ENCODE measurements around the gene COX8C. TPM values are rescaled to one million over a fixed set of nuclear protein-coding genes. Genes with fewer than 3 reads are reported as not detected.

Gene COX8C
- total RNA-seq, 1 donor = not detected

DNA sequence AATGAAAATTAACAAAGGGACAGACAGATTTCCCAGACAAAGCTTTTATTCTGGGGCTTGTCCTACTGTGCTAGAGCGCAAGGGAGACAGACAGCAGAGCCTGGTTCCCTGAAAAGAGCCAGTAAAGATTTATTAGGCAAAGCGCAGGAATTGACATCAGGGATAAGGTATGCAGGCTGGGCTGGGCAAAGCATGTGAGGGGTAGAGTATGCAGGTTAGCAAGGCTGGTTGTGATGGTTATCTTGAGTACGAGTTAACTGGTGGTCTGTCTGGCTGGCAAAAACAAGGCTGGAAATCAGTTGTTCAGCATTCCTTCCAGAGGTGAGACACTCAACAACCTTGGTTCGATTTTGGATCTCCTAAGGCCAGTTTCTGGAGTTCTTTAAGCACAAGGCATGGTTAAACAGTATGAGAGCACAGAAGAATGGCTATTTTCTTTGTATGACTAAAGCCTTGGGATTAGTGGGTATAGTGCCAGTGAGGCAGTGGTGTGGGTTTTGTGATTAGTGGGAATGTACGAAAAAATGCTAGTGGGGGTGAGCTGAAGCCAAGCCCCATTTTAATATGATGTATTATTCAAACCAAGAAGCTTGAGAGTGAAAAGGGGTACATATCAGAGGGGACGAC, 45.0 kb upstream of the COX8C start:
- no peak for TF ChIP-seq CTCF (IDR thresholded peaks at IDR 0.05; ENCODE audit: extremely low read depth, low read depth, low read length)
- Histone ChIP-seq H3K36me3 (ENCODE audit: insufficient read depth, low read length) (no peaks in the 10 kb centered on the region), H3K4me2 (ENCODE audit: insufficient read depth, low read length) (peak overlapping the region; percentile 10), H3K27me3 (ENCODE audit: insufficient read depth, low read length) (no peaks in the 10 kb centered on the region), H3K9me3 (ENCODE audit: low read depth, low read length) (no peaks in the 10 kb centered on the region), H3K27ac (ENCODE audit: low read depth, low read length) (peak overlapping the region; percentile 55), H2AFZ (ENCODE audit: low read length) (no peak overlapping the region), H3K4me1 (ENCODE audit: insufficient read depth, low read length) (peaks cover 36% of the 10 kb centered on the region), H3K4me3 (ENCODE audit: insufficient read depth, low read length) (no peak overlapping the region), H3K79me2 (ENCODE audit: insufficient read depth, low read length) (peaks cover 84% of the 10 kb centered on the region), H4K20me1 (ENCODE audit: insufficient read depth, low read length) (peaks cover 8% of the 10 kb centered on the region)
- no peak for DNase-seq (ENCODE audit: insufficient read length, low spot score, missing footprints)

DNA sequence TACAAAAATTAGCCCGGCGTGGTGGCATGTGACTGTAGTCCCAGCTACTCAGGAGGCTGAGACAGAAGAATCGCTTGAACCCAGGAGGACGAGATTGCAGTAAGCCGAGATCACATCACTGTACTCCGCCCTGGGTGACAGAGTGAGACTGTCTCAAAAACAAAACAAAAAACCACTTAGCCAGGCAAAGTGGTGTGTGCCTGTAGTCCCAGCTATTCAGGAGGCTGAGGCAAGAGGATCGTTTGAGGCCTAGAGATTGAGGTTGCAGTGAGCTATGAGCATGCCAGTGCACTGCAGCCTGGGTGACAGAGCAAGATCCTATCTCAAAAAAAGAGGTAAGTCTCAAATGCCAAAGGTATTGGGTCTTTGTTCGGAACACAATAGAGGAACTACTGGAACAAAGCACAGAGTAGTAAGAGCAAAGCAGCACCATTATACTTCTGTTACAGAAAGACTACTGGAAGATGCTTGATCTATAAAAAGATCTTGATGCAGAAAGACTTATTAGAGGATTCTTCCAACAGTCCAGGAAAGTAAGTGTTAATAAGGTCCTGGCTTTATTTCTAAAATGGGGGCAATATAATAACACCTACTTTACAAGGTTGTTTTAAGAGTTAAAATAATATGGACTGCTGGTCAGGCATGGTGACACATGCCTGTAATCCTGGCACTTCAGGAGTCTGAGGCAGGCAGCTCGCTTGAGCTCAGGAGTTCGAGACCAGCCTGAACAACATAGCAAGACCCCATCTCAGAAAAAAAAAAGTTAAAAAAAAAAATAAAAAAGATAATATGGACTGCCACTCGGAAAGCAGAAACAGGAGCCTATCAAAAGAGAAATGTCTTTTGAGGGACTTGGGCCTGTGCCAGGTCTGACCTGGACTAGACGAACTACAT, 44.0 kb upstream of the COX8C start:
- no peak for TF ChIP-seq CTCF (IDR thresholded peaks at IDR 0.05; ENCODE audit: extremely low read depth, low read depth, low read length)
- DNase-seq (ENCODE audit: insufficient read length, low spot score, missing footprints) = no peak
- H3K36me3 ChIP-seq (ENCODE audit: insufficient read depth, low read length) = no peaks in the 10 kb centered on the region
- peak overlapping the region; percentile 55 for H3K27ac ChIP-seq (ENCODE audit: low read depth, low read length)
- H4K20me1 ChIP-seq (ENCODE audit: insufficient read depth, low read length) = peaks cover 13% of the 10 kb centered on the region
- no peak overlapping the region for H3K4me3 ChIP-seq (ENCODE audit: insufficient read depth, low read length)
- H3K79me2 ChIP-seq (ENCODE audit: insufficient read depth, low read length) = peaks cover 85% of the 10 kb centered on the region
- no peak overlapping the region for H3K4me2 ChIP-seq (ENCODE audit: insufficient read depth, low read length)
- no peaks in the 10 kb centered on the region for H3K9me3 ChIP-seq (ENCODE audit: low read depth, low read length)
- no peaks in the 10 kb centered on the region for H3K27me3 ChIP-seq (ENCODE audit: insufficient read depth, low read length)
- H3K4me1 ChIP-seq (ENCODE audit: insufficient read depth, low read length) = peaks cover 36% of the 10 kb centered on the region
- H2AFZ ChIP-seq (ENCODE audit: low read length) = no peak overlapping the region

DNA sequence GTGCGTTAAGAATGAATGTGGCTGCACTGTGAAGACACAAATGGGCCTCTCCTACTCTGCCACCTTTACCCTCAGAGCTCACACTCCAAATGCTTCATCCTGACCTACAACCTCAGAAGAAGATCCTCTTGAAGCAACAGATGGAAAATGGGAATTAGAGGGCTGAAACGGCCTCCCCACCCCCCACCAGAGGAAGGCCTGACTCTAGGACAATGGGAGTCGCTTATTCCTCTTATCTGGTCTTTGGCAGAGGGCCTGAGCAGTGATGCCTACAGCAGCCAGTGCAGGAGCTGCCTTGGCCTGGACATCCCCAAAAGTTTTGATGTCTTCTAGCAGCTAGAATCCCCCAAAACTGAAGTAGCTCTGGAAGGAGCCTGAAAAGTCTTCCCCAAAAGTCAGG, 43.3 kb upstream of the COX8C start:
- Histone ChIP-seq H3K79me2 (ENCODE audit: insufficient read depth, low read length) (peaks cover 85% of the 10 kb centered on the region), H3K9me3 (ENCODE audit: low read depth, low read length) (no peaks in the 10 kb centered on the region), H3K4me2 (ENCODE audit: insufficient read depth, low read length) (no peak overlapping the region), H3K27me3 (ENCODE audit: insufficient read depth, low read length) (no peaks in the 10 kb centered on the region), H4K20me1 (ENCODE audit: insufficient read depth, low read length) (peaks cover 13% of the 10 kb centered on the region), H3K4me3 (ENCODE audit: insufficient read depth, low read length) (no peak overlapping the region), H3K36me3 (ENCODE audit: insufficient read depth, low read length) (no peaks in the 10 kb centered on the region), H3K4me1 (ENCODE audit: insufficient read depth, low read length) (peaks cover 36% of the 10 kb centered on the region), H2AFZ (ENCODE audit: low read length) (no peak overlapping the region), H3K27ac (ENCODE audit: low read depth, low read length) (no peak overlapping the region)
- no peak for DNase-seq (ENCODE audit: insufficient read length, low spot score, missing footprints)
- no peak for TF ChIP-seq CTCF (IDR thresholded peaks at IDR 0.05; ENCODE audit: extremely low read depth, low read depth, low read length)

DNA sequence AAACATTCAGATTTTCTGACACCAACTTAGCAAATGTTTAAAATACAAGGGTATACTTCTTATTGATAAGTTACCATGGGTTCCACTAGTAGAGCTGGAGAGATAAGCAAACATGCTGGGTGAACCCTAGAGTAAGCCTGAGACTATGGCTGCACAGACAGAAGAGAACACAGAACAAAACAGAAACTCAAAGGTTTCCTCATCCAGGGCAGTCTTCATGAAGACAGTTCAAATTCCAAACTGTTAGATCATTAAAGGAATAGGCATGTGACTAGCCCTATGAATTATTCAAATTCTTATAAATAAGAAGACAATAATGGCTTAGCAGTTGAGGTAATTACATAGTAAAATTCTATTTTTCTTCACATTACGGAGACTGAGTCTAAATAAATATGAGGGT, 42.2 kb upstream of the COX8C start:
- Histone ChIP-seq H3K36me3 (ENCODE audit: insufficient read depth, low read length) (no peaks in the 10 kb centered on the region), H3K79me2 (ENCODE audit: insufficient read depth, low read length) (peaks cover 85% of the 10 kb centered on the region), H3K27ac (ENCODE audit: low read depth, low read length) (peak overlapping the region; percentile 65), H2AFZ (ENCODE audit: low read length) (no peak overlapping the region), H3K27me3 (ENCODE audit: insufficient read depth, low read length) (no peaks in the 10 kb centered on the region), H3K4me1 (ENCODE audit: insufficient read depth, low read length) (peaks cover 33% of the 10 kb centered on the region), H3K4me3 (ENCODE audit: insufficient read depth, low read length) (no peak overlapping the region), H4K20me1 (ENCODE audit: insufficient read depth, low read length) (peaks cover 12% of the 10 kb centered on the region), H3K9me3 (ENCODE audit: low read depth, low read length) (no peaks in the 10 kb centered on the region), H3K4me2 (ENCODE audit: insufficient read depth, low read length) (no peak overlapping the region)
- DNase-seq (ENCODE audit: insufficient read length, low spot score, missing footprints) = no peak
- TF ChIP-seq CTCF (IDR thresholded peaks at IDR 0.05; ENCODE audit: extremely low read depth, low read depth, low read length) = no peak
